C4-2B (cell line): ENCODE data around the gene SBNO2.

Experiments used
- CTCF ChIP-seq: fragments of 450-650 bp; conservative IDR thresholded peaks from 2 replicates; pipeline ENCODE4 v1.5.1; 2017; ENCODE audit warnings: mild to moderate bottlenecking
- ZFX ChIP-seq: fragments of 450-650 bp; IDR thresholded peaks from 2 replicates; pipeline ENCODE4 v1.6.1; 2017

- TF ChIP-seq CTCF (no peak), ZFX (no peak)
These were observed 28.2 kb downstream of the SBNO2 start for GRCh38 chr19:1145635-1146411.
